Measurements from ENCODE around the gene OCRL. TPM values are rescaled to one million over a fixed set of nuclear protein-coding genes. Genes with fewer than 3 reads are reported as not detected.

The OCRL gene
- polyA plus RNA-seq, 1 donor (not counting 4 experiments of a cell fraction or from before 2014, with no cell fraction given) = 27.9 TPM

GRCh38 chrX:129618997-129619396 lies 78.9 kb downstream of the OCRL start:
- no peaks in the 10 kb centered on the region for H3K79me2 ChIP-seq (ENCODE audit: control insufficient read depth, insufficient read depth, low read length)
- H3K4me1 ChIP-seq (ENCODE audit: control insufficient read depth, extremely low read depth, insufficient read depth, low read length) = peaks cover 16% of the 10 kb centered on the region
- H2AFZ ChIP-seq (ENCODE audit: control insufficient read depth, low read length) = no peak overlapping the region
- no peak overlapping the region for H3K4me3 ChIP-seq (ENCODE audit: control insufficient read depth in 2 of 3, extremely low read depth in 1 of 3, insufficient read depth in 2 of 3, low read depth in 1 of 3, low read length in 3 of 3)
- dilution Hi-C loops (cut with MboI; ENCODE audit: extremely low pct_ligation_motif_present, low sequenced_read_pairs) = no loop called here
- DNase-seq (ENCODE audit: low read depth, low spot score) = no peak
- no peak overlapping the region for H3K9ac ChIP-seq (ENCODE audit: control insufficient read depth, extremely low read depth, insufficient read depth, low read length)
- H3K36me3 ChIP-seq (ENCODE audit: control insufficient read depth in 2 of 2, extremely low read depth in 1 of 2, insufficient read depth in 2 of 2, low read length in 2 of 2) = no peaks in the 10 kb centered on the region
- H3K4me2 ChIP-seq (ENCODE audit: control insufficient read depth, extremely low read depth, insufficient read depth, low read depth, low read length) = no peak overlapping the region
- TF ChIP-seq CTCF (optimal IDR thresholded peaks at IDR 0.05 in 1 of 3, IDR thresholded peaks at IDR 0.05 in 1 of 3, conservative IDR thresholded peaks at IDR 0.05 in 1 of 3; ENCODE audit: extremely low read depth in 1 of 3, insufficient read depth in 2 of 3, low read length in 3 of 3) (no peak), EZH2 (IDR thresholded peaks at IDR 0.05; ENCODE audit: low read length) (no peak)
- H3K27ac ChIP-seq (ENCODE audit: control insufficient read depth, insufficient read depth, low read length) = no peak overlapping the region
- H3K9me3 ChIP-seq (ENCODE audit: control insufficient read depth, low read depth, low read length) = no peaks in the 10 kb centered on the region
- no peaks in the 10 kb centered on the region for H3K9me1 ChIP-seq (ENCODE audit: control insufficient read depth, extremely low read depth, insufficient read depth, low read length)
- no peaks in the 10 kb centered on the region for H4K20me1 ChIP-seq (ENCODE audit: control insufficient read depth, extremely low read depth, insufficient read depth, low read length)
- FAIRE-seq = no peak
- no peaks in the 10 kb centered on the region for H3K27me3 ChIP-seq (ENCODE audit: control insufficient read depth, extremely low read depth, insufficient read depth, low read length)

- no peak overlapping the region for H3K27ac ChIP-seq (ENCODE audit: control insufficient read depth, insufficient read depth, low read length)
- no peak for TF ChIP-seq EZH2 (IDR thresholded peaks at IDR 0.05; ENCODE audit: low read length)
- TF ChIP-seq CTCF (optimal IDR thresholded peaks at IDR 0.05 in 1 of 3, IDR thresholded peaks at IDR 0.05 in 1 of 3, conservative IDR thresholded peaks at IDR 0.05 in 1 of 3; ENCODE audit: extremely low read depth in 1 of 3, insufficient read depth in 2 of 3, low read length in 3 of 3) = no peak
- no peak overlapping the region for H3K4me3 ChIP-seq (ENCODE audit: control insufficient read depth in 2 of 3, extremely low read depth in 1 of 3, insufficient read depth in 2 of 3, low read depth in 1 of 3, low read length in 3 of 3)
- no peaks in the 10 kb centered on the region for H3K79me2 ChIP-seq (ENCODE audit: control insufficient read depth, insufficient read depth, low read length)
- H3K27me3 ChIP-seq (ENCODE audit: control insufficient read depth, extremely low read depth, insufficient read depth, low read length) = no peaks in the 10 kb centered on the region
- H3K9ac ChIP-seq (ENCODE audit: control insufficient read depth, extremely low read depth, insufficient read depth, low read length) = no peak overlapping the region
- no peak overlapping the region for H3K4me2 ChIP-seq (ENCODE audit: control insufficient read depth, extremely low read depth, insufficient read depth, low read depth, low read length)
- no peaks in the 10 kb centered on the region for H3K9me1 ChIP-seq (ENCODE audit: control insufficient read depth, extremely low read depth, insufficient read depth, low read length)
- no peak for DNase-seq (ENCODE audit: low read depth, low spot score)
- no peaks in the 10 kb centered on the region for H3K9me3 ChIP-seq (ENCODE audit: control insufficient read depth, low read depth, low read length)
- dilution Hi-C loops (cut with MboI; ENCODE audit: extremely low pct_ligation_motif_present, low sequenced_read_pairs) = no loop called here
- no peaks in the 10 kb centered on the region for H4K20me1 ChIP-seq (ENCODE audit: control insufficient read depth, extremely low read depth, insufficient read depth, low read length)
- no peak for FAIRE-seq
- peak overlapping the region; percentile 1 for H2AFZ ChIP-seq (ENCODE audit: control insufficient read depth, low read length)
- H3K4me1 ChIP-seq (ENCODE audit: control insufficient read depth, extremely low read depth, insufficient read depth, low read length) = peaks cover 12% of the 10 kb centered on the region
- no peaks in the 10 kb centered on the region for H3K36me3 ChIP-seq (ENCODE audit: control insufficient read depth in 2 of 2, extremely low read depth in 1 of 2, insufficient read depth in 2 of 2, low read length in 2 of 2)
Measured at GRCh38 chrX:129622757-129623301, 82.8 kb downstream of the OCRL start.

Measured in keratinocyte (primary cell).